ENCODE results near the gene RAPGEF2.

RAPGEF2 gene

DNA sequence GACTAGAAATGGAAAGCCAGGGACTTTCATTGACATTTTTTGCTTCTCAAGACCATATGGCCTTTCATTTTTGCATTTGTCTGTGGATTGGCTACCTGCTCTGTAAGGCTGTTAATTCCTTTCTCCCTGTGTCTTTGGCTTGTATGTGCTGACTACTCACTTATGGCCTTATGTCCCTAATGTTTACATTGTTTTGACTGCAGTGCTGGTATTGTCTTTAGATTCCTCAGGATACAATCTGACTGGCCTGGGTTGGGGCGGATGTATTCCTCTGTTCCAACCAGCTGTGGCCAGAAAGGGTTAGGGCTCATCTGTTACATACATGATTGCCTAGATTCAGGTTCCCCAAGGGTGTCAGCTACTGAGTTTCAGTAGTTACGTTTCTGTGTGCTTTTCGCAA is 108.1 kb downstream of the RAPGEF2 start:
- TF ChIP-seq, protein P1, sequence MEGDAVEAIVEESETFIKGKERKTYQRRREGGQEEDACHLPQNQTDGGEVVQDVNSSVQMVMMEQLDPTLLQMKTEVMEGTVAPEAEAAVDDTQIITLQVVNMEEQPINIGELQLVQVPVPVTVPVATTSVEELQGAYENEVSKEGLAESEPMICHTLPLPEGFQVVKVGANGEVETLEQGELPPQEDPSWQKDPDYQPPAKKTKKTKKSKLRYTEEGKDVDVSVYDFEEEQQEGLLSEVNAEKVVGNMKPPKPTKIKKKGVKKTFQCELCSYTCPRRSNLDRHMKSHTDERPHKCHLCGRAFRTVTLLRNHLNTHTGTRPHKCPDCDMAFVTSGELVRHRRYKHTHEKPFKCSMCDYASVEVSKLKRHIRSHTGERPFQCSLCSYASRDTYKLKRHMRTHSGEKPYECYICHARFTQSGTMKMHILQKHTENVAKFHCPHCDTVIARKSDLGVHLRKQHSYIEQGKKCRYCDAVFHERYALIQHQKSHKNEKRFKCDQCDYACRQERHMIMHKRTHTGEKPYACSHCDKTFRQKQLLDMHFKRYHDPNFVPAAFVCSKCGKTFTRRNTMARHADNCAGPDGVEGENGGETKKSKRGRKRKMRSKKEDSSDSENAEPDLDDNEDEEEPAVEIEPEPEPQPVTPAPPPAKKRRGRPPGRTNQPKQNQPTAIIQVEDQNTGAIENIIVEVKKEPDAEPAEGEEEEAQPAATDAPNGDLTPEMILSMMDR (conservative IDR thresholded peaks at IDR 0.05; ENCODE audit: low read depth, low read length), result no peak
- no peak for DNase-seq (ENCODE audit: low read depth)
- H3K4me3 ChIP-seq (ENCODE audit: low read length), result no peak overlapping the region

DNA sequence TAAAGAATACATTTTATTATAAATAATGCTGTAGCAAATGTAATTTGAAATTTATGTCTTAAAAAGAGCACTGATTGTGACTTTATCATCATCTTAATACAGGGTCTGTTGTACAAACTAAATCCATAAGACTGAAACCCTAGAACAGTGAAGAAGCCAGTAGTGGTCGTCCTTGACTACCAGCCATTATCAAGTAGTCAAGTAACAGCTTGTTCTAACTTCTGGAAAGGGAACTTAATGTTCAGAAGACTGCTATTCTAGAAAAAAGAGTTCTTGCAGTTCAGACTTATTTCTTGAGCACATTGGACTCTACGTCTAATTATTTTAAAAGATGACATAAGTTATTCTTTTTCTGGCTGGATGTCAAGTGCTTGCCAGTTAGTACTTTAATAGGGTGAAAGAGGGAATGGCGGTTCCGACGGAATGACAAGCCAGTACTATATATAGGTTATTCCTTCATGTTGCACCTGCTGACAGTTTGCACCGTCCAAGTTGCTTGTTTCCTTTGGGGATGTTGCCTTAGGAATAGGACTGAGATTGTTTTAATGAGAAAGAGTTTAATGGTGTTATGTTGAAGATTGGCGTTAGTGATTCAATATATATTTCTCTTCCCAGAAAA is 109.9 kb downstream of the RAPGEF2 start:
- TF ChIP-seq, protein P1 (conservative IDR thresholded peaks at IDR 0.05; ENCODE audit: low read depth, low read length), result no peak
- DNase-seq (ENCODE audit: low read depth), result no peak
- no peak overlapping the region for H3K4me3 ChIP-seq (ENCODE audit: low read length)

DNA sequence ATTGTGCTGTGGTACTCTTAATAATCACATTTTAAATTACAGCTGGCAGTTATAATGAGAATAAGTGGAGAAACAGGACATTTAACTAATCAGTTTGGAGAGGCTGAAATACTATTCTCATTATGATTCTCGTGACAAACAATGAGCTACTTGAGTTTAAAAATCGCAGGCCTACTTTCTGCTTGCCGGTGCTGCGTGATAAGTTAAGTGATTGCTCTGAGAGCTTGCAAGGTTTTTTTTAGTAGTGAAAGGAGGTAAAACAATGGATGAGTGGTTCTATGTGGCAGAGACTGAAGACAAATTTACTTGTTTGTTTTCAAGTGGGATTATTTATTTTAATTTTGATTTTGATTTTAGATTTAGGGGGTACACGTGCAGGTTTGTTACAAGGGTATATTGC is 114.0 kb downstream of the RAPGEF2 start:
- TF ChIP-seq, protein P1 (conservative IDR thresholded peaks at IDR 0.05; ENCODE audit: low read depth, low read length), result no peak
- DNase-seq (ENCODE audit: low read depth), result no peak
- no peak overlapping the region for H3K4me3 ChIP-seq (ENCODE audit: low read length)

DNA sequence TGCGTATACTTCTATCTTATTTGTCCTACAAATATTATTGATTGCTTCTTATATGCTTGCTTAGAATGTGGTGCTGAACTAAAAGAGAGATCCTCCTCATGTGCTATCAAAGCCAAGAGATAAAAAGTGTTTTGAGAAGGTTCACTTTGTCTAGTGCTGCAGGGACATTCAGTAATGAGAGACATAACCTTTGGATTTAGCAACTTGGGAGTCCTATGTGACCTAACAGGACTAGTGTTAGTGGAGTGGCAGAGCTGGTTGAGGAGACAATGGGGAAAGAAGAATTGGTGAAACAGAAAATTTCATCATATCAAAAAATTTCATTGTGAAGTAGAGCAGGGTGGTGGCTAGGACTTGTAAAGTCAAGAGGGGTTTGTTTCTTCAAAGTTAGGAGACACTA is 117.0 kb downstream of the RAPGEF2 start:
- no peak overlapping the region for H3K4me3 ChIP-seq (ENCODE audit: low read length)
- DNase-seq (ENCODE audit: low read depth), result no peak
- TF ChIP-seq, protein P1 (conservative IDR thresholded peaks at IDR 0.05; ENCODE audit: low read depth, low read length), result no peak

DNA sequence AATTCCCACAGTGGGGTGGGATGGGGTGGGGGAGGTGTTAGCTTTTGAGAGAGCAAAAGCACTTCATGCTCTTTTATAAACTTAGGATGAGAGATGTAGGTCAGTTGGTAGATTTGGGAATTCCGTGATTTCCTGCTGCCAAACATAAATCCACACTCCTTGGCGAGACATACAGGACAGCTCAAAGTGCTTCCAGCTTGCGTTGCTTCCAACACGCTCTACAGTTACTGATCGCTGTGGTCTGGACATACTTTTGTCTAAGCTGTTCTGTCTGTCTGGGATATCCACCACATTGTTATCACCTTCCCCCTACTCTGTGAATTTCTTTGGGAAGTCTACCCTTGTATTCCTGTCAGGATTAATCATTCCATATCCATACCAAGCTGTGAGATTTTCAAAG is 117.5 kb downstream of the RAPGEF2 start:
- TF ChIP-seq, protein P1 (conservative IDR thresholded peaks at IDR 0.05; ENCODE audit: low read depth, low read length), result no peak
- no peak overlapping the region for H3K4me3 ChIP-seq (ENCODE audit: low read length)
- DNase-seq (ENCODE audit: low read depth), result no peak

DNA sequence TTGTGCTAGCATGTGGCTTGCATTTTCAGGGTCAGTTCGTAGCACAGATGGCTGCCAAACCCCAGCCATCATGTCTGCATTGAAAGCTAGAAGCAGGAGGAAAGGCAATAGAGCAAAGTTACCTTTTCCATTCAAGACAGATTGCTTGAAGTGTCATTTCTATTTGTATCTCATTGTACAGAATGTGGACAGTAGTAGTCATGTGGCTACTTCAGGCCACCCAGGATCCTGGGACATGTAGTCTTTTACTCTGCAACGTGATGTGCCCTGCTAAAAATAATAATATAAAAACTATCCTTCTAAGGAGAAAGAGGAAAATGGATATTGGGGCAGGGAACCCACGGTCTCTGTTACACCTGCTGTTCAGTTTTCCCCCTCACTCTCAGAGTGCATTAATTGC is 118.4 kb downstream of the RAPGEF2 start:
- TF ChIP-seq, protein P1 (conservative IDR thresholded peaks at IDR 0.05; ENCODE audit: low read depth, low read length), result no peak
- no peak for DNase-seq (ENCODE audit: low read depth)

DNA sequence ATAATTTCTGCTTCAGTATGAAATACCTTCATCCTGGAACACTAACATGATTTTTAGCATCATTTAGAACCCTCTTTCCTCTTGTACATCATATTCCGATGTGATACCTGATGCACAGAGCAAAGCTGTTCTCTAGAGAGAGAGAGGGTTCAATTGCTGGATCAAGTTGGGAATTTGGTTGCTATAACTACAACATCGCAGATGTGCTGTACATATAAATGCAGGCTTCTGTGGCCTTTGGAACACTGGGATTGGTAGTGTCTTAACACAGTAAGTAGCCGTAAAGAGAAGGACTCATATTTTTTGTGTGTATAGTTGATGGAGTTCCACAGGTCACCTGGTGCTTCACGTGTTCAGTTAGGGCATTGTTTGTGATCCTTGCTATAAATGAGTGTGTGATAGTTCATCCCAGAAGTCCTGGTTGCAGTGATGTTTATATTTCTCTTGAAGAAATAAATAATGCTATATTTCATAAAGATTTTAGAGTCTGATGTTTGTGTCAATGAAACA is 119.2 kb downstream of the RAPGEF2 start:
- H3K4me3 ChIP-seq (ENCODE audit: low read length), result no peak overlapping the region
- DNase-seq (ENCODE audit: low read depth), result no peak
- TF ChIP-seq, protein P1 (conservative IDR thresholded peaks at IDR 0.05; ENCODE audit: low read depth, low read length), result no peak

More for the DNA sequence above, 118.4 kb downstream of the RAPGEF2 start:
- H3K4me3 ChIP-seq (ENCODE audit: low read length), result no peak overlapping the region

Data from retinal pigment epithelial cell (primary cell).